ENCODE data around the gene TM4SF18. TPM values are rescaled to one million over a fixed set of nuclear protein-coding genes. Genes with fewer than 3 reads are reported as not detected.

The TM4SF18 gene
- polyA plus RNA-seq, 1 donor from 2014 or later: not detected

DNA sequence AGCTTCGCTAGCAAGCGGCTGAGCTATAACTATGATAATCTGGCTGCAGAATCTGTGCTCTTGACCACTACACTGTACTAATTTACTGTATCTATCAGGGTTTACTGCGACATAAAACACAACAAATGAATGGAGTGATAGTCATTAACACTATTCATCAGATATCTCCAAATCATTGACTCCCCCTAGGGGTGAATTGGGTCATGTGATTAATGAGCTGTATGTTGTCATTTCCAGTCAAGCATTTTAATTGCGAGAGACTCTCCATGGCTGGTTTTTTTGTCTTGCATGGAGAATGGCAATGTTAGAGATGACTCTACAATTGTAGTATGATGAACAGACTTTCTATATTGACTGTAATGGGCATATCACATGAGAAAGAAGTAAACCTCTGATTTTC is 10.5 kb upstream of the TM4SF18 start:
- Histone ChIP-seq H3K4me2 (ENCODE audit: low read length) (no peak overlapping the region), H3K27me3 (ENCODE audit: insufficient read depth, low read depth, low read length) (no peaks in the 10 kb centered on the region), H3K36me3 (ENCODE audit: insufficient read depth, low read length) (no peaks in the 10 kb centered on the region), H3K4me3 (ENCODE audit: low read length) (no peak overlapping the region), H3K9ac (ENCODE audit: low read length) (no peak overlapping the region), H3K9me2 (ENCODE audit: insufficient read depth, low read length) (no peaks in the 10 kb centered on the region), H3K27ac (ENCODE audit: low read length) (no peak overlapping the region), H4K20me1 (ENCODE audit: insufficient read depth) (no peaks in the 10 kb centered on the region), H3F3A (ENCODE audit: insufficient read depth, low read length, poor library complexity, severe bottlenecking) (no peaks in the 10 kb centered on the region), H3K9me3 (ENCODE audit: low read length) (no peaks in the 10 kb centered on the region), H2AFZ (ENCODE audit: low read depth, low read length) (no peak overlapping the region), H3K79me2 (replicated peaks; ENCODE audit: insufficient read depth, low read length) (no peaks in the 10 kb centered on the region)
- TF ChIP-seq, protein P1, sequence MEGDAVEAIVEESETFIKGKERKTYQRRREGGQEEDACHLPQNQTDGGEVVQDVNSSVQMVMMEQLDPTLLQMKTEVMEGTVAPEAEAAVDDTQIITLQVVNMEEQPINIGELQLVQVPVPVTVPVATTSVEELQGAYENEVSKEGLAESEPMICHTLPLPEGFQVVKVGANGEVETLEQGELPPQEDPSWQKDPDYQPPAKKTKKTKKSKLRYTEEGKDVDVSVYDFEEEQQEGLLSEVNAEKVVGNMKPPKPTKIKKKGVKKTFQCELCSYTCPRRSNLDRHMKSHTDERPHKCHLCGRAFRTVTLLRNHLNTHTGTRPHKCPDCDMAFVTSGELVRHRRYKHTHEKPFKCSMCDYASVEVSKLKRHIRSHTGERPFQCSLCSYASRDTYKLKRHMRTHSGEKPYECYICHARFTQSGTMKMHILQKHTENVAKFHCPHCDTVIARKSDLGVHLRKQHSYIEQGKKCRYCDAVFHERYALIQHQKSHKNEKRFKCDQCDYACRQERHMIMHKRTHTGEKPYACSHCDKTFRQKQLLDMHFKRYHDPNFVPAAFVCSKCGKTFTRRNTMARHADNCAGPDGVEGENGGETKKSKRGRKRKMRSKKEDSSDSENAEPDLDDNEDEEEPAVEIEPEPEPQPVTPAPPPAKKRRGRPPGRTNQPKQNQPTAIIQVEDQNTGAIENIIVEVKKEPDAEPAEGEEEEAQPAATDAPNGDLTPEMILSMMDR (IDR thresholded peaks at IDR 0.05; ENCODE audit: poor library complexity, severe bottlenecking): no peak
- no peak for TF ChIP-seq TAF1 (IDR thresholded peaks at IDR 0.05; ENCODE audit: low read depth)
- no peak for TF ChIP-seq SMC3 (conservative IDR thresholded peaks at IDR 0.05; ENCODE audit: poor library complexity)
- no peak for TF ChIP-seq MXI1 (conservative IDR thresholded peaks at IDR 0.05; ENCODE audit: poor library complexity, severe bottlenecking)

DNA sequence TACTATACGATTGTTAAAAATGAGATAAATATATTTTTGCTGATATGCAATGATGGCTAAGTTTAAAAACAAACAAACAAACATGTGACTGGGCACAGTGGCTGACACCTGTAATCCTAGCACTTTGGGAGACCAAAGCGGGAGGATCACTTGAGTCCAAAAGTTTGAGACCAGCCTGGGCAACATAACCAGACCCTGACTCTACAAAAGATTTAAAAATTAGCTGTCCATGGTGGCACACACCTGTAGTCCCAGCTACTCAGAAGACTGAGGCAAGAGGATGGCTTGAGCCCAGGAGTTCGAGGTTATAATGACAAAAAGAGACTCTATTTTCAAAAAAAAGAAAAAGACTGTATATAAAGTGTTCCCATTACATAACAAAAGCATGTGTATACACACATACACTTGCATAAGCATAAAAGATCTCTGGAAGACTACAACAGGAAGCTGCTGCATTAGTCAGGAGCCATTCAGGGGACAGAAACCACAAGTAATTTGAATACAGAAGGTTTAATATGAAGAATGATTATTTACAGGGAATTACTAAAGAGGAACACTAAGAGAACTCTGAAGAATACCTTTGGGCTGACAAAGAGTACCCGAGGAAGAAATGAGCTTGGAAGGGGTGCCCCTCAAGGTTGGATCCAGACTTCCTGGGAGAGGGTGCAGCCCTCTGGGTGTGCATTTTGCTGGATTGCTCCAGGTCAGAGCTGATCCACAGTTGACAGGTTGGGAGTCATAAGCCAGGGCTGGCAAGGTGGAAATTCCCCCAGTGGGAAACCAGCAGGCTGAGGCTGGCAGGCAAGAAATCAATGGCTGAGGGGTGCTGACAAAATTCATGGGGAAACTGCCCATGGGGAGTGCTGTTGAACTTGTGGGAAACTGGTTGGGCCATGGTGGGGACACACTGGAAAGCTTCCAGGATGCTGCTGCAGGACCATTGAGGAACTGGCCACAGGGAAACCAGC is 9.3 kb upstream of the TM4SF18 start:
- Histone ChIP-seq H3F3A (ENCODE audit: insufficient read depth, low read length, poor library complexity, severe bottlenecking) (no peaks in the 10 kb centered on the region), H3K9me3 (ENCODE audit: low read length) (no peaks in the 10 kb centered on the region), H4K20me1 (ENCODE audit: insufficient read depth) (no peaks in the 10 kb centered on the region), H2AFZ (ENCODE audit: low read depth, low read length) (no peak overlapping the region), H3K79me2 (replicated peaks; ENCODE audit: insufficient read depth, low read length) (no peaks in the 10 kb centered on the region), H3K27ac (ENCODE audit: low read length) (no peak overlapping the region), H3K27me3 (ENCODE audit: insufficient read depth, low read depth, low read length) (no peaks in the 10 kb centered on the region), H3K9ac (ENCODE audit: low read length) (no peak overlapping the region), H3K36me3 (ENCODE audit: insufficient read depth, low read length) (no peaks in the 10 kb centered on the region), H3K4me3 (ENCODE audit: low read length) (no peak overlapping the region), H3K9me2 (ENCODE audit: insufficient read depth, low read length) (no peaks in the 10 kb centered on the region), H3K4me2 (ENCODE audit: low read length) (no peak overlapping the region)
- TF ChIP-seq TAF1 (IDR thresholded peaks at IDR 0.05; ENCODE audit: low read depth) (no peak), RAD21 (conservative IDR thresholded peaks at IDR 0.05) (no peak), POLR2AphosphoS5 (IDR thresholded peaks at IDR 0.05) (no peak), MXI1 (conservative IDR thresholded peaks at IDR 0.05; ENCODE audit: poor library complexity, severe bottlenecking) (no peak), EP300 (conservative IDR thresholded peaks at IDR 0.05; ENCODE audit: poor library complexity, severe bottlenecking) (no peak), SMC3 (conservative IDR thresholded peaks at IDR 0.05; ENCODE audit: poor library complexity) (no peak), EZH2 (IDR thresholded peaks at IDR 0.05; ENCODE audit: borderline replicate concordance, insufficient read depth, low read length, poor library complexity, severe bottlenecking) (no peak)
- TF ChIP-seq, protein P1 (IDR thresholded peaks at IDR 0.05; ENCODE audit: poor library complexity, severe bottlenecking): no peak
- TF ChIP-seq, protein P2, sequence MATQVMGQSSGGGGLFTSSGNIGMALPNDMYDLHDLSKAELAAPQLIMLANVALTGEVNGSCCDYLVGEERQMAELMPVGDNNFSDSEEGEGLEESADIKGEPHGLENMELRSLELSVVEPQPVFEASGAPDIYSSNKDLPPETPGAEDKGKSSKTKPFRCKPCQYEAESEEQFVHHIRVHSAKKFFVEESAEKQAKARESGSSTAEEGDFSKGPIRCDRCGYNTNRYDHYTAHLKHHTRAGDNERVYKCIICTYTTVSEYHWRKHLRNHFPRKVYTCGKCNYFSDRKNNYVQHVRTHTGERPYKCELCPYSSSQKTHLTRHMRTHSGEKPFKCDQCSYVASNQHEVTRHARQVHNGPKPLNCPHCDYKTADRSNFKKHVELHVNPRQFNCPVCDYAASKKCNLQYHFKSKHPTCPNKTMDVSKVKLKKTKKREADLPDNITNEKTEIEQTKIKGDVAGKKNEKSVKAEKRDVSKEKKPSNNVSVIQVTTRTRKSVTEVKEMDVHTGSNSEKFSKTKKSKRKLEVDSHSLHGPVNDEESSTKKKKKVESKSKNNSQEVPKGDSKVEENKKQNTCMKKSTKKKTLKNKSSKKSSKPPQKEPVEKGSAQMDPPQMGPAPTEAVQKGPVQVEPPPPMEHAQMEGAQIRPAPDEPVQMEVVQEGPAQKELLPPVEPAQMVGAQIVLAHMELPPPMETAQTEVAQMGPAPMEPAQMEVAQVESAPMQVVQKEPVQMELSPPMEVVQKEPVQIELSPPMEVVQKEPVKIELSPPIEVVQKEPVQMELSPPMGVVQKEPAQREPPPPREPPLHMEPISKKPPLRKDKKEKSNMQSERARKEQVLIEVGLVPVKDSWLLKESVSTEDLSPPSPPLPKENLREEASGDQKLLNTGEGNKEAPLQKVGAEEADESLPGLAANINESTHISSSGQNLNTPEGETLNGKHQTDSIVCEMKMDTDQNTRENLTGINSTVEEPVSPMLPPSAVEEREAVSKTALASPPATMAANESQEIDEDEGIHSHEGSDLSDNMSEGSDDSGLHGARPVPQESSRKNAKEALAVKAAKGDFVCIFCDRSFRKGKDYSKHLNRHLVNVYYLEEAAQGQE (IDR thresholded peaks at IDR 0.05; ENCODE audit: borderline replicate concordance): no peak
